Measurements from ENCODE around the gene PUM2. TPM values are rescaled to one million over a fixed set of nuclear protein-coding genes. Genes with fewer than 3 reads are reported as not detected.
A peak's percentile ranks its signal among the peaks of the same experiment; 100 is the strongest.

PUM2 gene
- total and polyA plus RNA-seq, 2 of the 13 experiments (the other 11 are each of a cell fraction or from before 2014, with no cell fraction given): 69.6 to 69.8 TPM

GRCh38 chr2:20215183-20216040 is 135.2 kb downstream of the PUM2 start (continued):
- TF ChIP-seq ZNF124 (CRISPR knock-in tag; IDR thresholded peaks at IDR 0.05) (0 out of 2 replicates have a peak, but pooled peaks have one; percentile 64), KAT2B (IDR thresholded peaks at IDR 0.05; ENCODE audit: borderline replicate concordance, low read depth, low read length) (no peak), HMG20B (CRISPR knock-in tag; conservative IDR thresholded peaks at IDR 0.05) (peak; percentile 69; the same call in 1 of the 2 replicates), NBN (conservative IDR thresholded peaks at IDR 0.05) (no peak), HMGXB3 (CRISPR knock-in tag; IDR thresholded peaks at IDR 0.05; ENCODE audit: borderline replicate concordance) (peak; percentile 80; the same call in 1 of the 2 replicates), GATAD2A (CRISPR knock-in tag; IDR thresholded peaks at IDR 0.05) (peak; percentile 99), ZZZ3 (CRISPR knock-in tag; IDR thresholded peaks at IDR 0.05; ENCODE audit: borderline replicate concordance) (0 out of 2 replicates have a peak, but pooled peaks have one; percentile 77), ZNF816 (CRISPR knock-in tag; IDR thresholded peaks at IDR 0.05; ENCODE audit: borderline replicate concordance) (peak; percentile 62; the same call in 1 of the 2 replicates), NR0B2 (CRISPR knock-in tag; IDR thresholded peaks at IDR 0.05) (0 out of 2 replicates have a peak, but pooled peaks have one; percentile 73), ZNF777 (CRISPR knock-in tag; IDR thresholded peaks at IDR 0.05) (no peak), ZNF747 (CRISPR knock-in tag; IDR thresholded peaks at IDR 0.05; ENCODE audit: borderline replicate concordance) (peak; percentile 44; the same call in 1 of the 2 replicates), ATF7 (IDR thresholded peaks at IDR 0.05) (no peak), ATF7 (CRISPR knock-in tag; IDR thresholded peaks at IDR 0.05) (peak; percentile 82), PAF1 (CRISPR knock-in tag; IDR thresholded peaks at IDR 0.05) (no peak), HDAC1 (CRISPR knock-in tag; IDR thresholded peaks at IDR 0.05) (peak; percentile 98), ZBTB4 (CRISPR knock-in tag; IDR thresholded peaks at IDR 0.05; ENCODE audit: borderline replicate concordance) (peak; percentile 85; the same call in 1 of the 2 replicates), AHR (CRISPR knock-in tag; IDR thresholded peaks at IDR 0.05) (peak; percentile 63), ZNF607 (CRISPR knock-in tag; IDR thresholded peaks at IDR 0.05; ENCODE audit: borderline replicate concordance) (no peak), NFE2L2 (IDR thresholded peaks at IDR 0.05; ENCODE audit: low read length) (no peak), REXO4 (CRISPR knock-in tag; IDR thresholded peaks at IDR 0.05; ENCODE audit: borderline replicate concordance) (no peak), IRF1 (CRISPR knock-in tag; IDR thresholded peaks at IDR 0.05; ENCODE audit: low read depth) (no peak)
